Vagina (tissue), 2 donors: ENCODE results near the gene ZNF862. TPM values are rescaled to one million over a fixed set of nuclear protein-coding genes. Genes with fewer than 3 reads are reported as not detected.
"Not testable (repeated sequence)": the region's sequence is repeated elsewhere in the genome, so short reads cannot be mapped to it uniquely, and the experiment has no call there.

Experiments used
- DNase-seq, 2 donors: peaks; one replicate each; pipeline ENCODE4 v3.0.0-alpha.2; 2017; ENCODE audit errors: extremely low spot score in 2 of 2
- H3K27ac ChIP-seq: fragments of 200-600 bp; sonication (generic); one replicate; pipeline ENCODE4 v1.5.1; 2019
- H3K27me3 ChIP-seq: fragments of 200-600 bp; sonication (generic); one replicate; pipeline ENCODE4 v1.5.1; 2019
- H3K36me3 ChIP-seq, 2 donors: fragments of 200-600 bp; sonication (generic); one replicate each; pipeline ENCODE4 v1.5.1; 2017 to 2019
- H3K4me1 ChIP-seq: fragments of 200-600 bp; sonication (generic); one replicate; pipeline ENCODE4 v1.5.1; 2019
- H3K4me3 ChIP-seq, 2 donors: fragments of 200-600 bp; sonication (generic); 1 replicate in 1 of 2; 2 replicates in 1 of 2; pipeline ENCODE4 v1.5.1; 2016 to 2019
- H3K9me3 ChIP-seq: fragments of 200-600 bp; sonication (generic); one replicate; pipeline ENCODE4 v1.5.1; 2019
- CTCF ChIP-seq, 3 experiments: fragments of 450-650 bp in 2 of 3; fragments of 200-600 bp in 1 of 3; sonication (generic) in 1 of 3; IDR thresholded peaks; one replicate each; pipeline ENCODE4 v1.5.1; 2017 to 2019; ENCODE audit warnings: antibody characterized with exemption in 3 of 3, mild to moderate bottlenecking in 2 of 3, moderate library complexity in 2 of 3
- POLR2A ChIP-seq, 2 donors: fragments of 450-650 bp; IDR thresholded peaks; one replicate each; pipeline ENCODE4 v1.6.1; 2017; ENCODE audit warnings: antibody characterized with exemption in 2 of 2, mild to moderate bottlenecking in 2 of 2, moderate library complexity in 2 of 2
- POLR2AphosphoS5 ChIP-seq, 2 donors: sonication (generic); formaldehyde crosslinking; IDR thresholded peaks; one replicate each; pipeline ENCODE4 v1.9.0; 2017; ENCODE audit warnings: antibody characterized with exemption in 2 of 2, mild to moderate bottlenecking in 2 of 2, low read depth in 1 of 2; ENCODE audit not compliant: insufficient read depth in 1 of 2
- intact Hi-C: fragments of 100-400 bp; cut with DNase I; formaldehyde crosslinking; loops from one replicate; pipeline ENCODE4 v1.15.1; 2023
- total RNA-seq: library from RNA; depleted of rRNA; stranded (reverse); fragments of >200 nt; gene quantifications from one replicate; pipeline ENCODE4 v1.2.3, GENCODE V29; 2016

Gene ZNF862
- total RNA-seq, 1 donor from 2014 or later: 21.1 TPM

GRCh38 chr7:149827089-149827981 is 10.8 kb upstream of the ZNF862 start:
- Histone ChIP-seq H3K4me1 (no peaks in the 10 kb centered on the region), H3K27ac (no peak overlapping the region), H3K27me3 (no peaks in the 10 kb centered on the region), H3K9me3 (no peaks in the 10 kb centered on the region), H3K4me3 (no peak overlapping the region), H3K36me3 (no peaks in the 10 kb centered on the region)
- DNase-seq: no peak
- no peak for TF ChIP-seq CTCF (IDR thresholded peaks at IDR 0.05)
- no peak for TF ChIP-seq POLR2AphosphoS5 (IDR thresholded peaks at IDR 0.05; ENCODE audit: insufficient read depth in 1 of 2, low read depth in 1 of 2)
- no peak for TF ChIP-seq POLR2A (IDR thresholded peaks at IDR 0.05)
- intact Hi-C loops: no loop called here

GRCh38 chr7:149828357-149829309 is 9.5 kb upstream of the ZNF862 start:
- no peak overlapping the region for H3K4me3 ChIP-seq
- no peak for DNase-seq
- H3K4me1 ChIP-seq: no peaks in the 10 kb centered on the region
- TF ChIP-seq CTCF (IDR thresholded peaks at IDR 0.05) (no peak), POLR2AphosphoS5 (IDR thresholded peaks at IDR 0.05; ENCODE audit: insufficient read depth in 1 of 2, low read depth in 1 of 2) (no peak), POLR2A (IDR thresholded peaks at IDR 0.05) (no peak)
- no peaks in the 10 kb centered on the region for H3K27me3 ChIP-seq
- H3K27ac ChIP-seq: no peak overlapping the region
- H3K9me3 ChIP-seq: no peaks in the 10 kb centered on the region
- intact Hi-C loops: no loop called here
- H3K36me3 ChIP-seq: no peaks in the 10 kb centered on the region

GRCh38 chr7:149830527-149830926 is 7.6 kb upstream of the ZNF862 start:
- H3K4me3 ChIP-seq, H3K9me3 ChIP-seq, H3K27ac ChIP-seq, H3K4me1 ChIP-seq, H3K27me3 ChIP-seq, H3K36me3 ChIP-seq, DNase-seq, intact Hi-C loops: not testable (repeated sequence)

GRCh38 chr7:149830997-149831740 is 7.0 kb upstream of the ZNF862 start:
- intact Hi-C loops: no loop called here
- Histone ChIP-seq H3K4me1 (no peaks in the 10 kb centered on the region), H3K27me3 (no peaks in the 10 kb centered on the region), H3K27ac (no peak overlapping the region), H3K36me3 (no peaks in the 10 kb centered on the region), H3K4me3 (no peak overlapping the region), H3K9me3 (no peaks in the 10 kb centered on the region)
- DNase-seq: no peak
- no peak for TF ChIP-seq POLR2A (IDR thresholded peaks at IDR 0.05)
- no peak for TF ChIP-seq POLR2AphosphoS5 (IDR thresholded peaks at IDR 0.05; ENCODE audit: insufficient read depth in 1 of 2, low read depth in 1 of 2)
- no peak for TF ChIP-seq CTCF (IDR thresholded peaks at IDR 0.05)

GRCh38 chr7:149831741-149832219 is 6.4 kb upstream of the ZNF862 start:
- Histone ChIP-seq H3K4me3 (no peak overlapping the region), H3K9me3 (no peaks in the 10 kb centered on the region), H3K36me3 (no peaks in the 10 kb centered on the region), H3K27ac (no peak overlapping the region), H3K27me3 (no peaks in the 10 kb centered on the region), H3K4me1 (no peaks in the 10 kb centered on the region)
- intact Hi-C loops: no loop called here
- TF ChIP-seq POLR2AphosphoS5 (IDR thresholded peaks at IDR 0.05; ENCODE audit: insufficient read depth in 1 of 2, low read depth in 1 of 2) (no peak), POLR2A (IDR thresholded peaks at IDR 0.05) (no peak), CTCF (IDR thresholded peaks at IDR 0.05) (no peak)
- no peak for DNase-seq
